ENCODE measurements around the gene C1QTNF3.

DNA sequence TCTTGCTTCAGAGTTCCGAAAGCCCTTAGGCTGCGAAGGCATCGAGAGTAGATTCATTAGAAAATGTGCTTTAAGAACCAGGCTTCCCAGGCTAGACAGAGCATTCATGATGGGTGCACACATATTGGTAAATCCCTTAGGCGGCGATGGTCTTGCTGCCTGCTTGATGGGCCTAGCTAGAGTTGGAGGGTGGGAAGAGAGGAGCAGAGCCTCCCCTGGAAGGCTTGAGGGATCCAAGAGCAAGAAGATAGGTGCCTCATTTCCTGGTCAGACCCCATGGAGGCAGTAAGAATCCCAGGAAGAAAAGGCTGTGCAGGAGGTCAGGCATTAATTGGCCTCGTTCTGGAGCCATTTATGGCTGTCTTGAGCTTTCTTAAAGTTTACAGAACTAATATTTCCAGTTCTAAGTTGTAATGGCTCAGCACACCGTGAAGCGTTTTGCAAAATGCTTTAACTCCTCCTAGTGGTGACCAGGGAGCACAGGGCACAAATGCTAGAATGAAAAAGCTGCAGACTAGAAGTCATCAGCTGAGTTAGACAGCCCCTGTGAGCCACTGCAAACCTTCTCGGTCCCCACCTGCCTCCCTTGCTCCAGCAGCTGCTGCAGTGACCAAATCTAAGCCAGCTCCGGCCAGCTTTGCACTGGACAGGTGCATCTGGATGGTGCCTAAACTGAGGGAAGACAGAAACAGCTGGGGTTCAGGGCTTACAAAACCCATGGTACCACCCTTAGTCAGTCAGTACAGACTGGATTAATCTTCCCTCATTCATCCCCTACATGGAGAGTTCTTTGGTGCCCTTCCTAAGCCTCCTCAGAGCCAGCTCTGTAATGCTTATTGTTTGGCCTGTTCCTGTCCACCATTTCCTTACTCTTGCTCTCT, 73.2 kb downstream of the C1QTNF3 start:
- TF ChIP-seq, protein P1, sequence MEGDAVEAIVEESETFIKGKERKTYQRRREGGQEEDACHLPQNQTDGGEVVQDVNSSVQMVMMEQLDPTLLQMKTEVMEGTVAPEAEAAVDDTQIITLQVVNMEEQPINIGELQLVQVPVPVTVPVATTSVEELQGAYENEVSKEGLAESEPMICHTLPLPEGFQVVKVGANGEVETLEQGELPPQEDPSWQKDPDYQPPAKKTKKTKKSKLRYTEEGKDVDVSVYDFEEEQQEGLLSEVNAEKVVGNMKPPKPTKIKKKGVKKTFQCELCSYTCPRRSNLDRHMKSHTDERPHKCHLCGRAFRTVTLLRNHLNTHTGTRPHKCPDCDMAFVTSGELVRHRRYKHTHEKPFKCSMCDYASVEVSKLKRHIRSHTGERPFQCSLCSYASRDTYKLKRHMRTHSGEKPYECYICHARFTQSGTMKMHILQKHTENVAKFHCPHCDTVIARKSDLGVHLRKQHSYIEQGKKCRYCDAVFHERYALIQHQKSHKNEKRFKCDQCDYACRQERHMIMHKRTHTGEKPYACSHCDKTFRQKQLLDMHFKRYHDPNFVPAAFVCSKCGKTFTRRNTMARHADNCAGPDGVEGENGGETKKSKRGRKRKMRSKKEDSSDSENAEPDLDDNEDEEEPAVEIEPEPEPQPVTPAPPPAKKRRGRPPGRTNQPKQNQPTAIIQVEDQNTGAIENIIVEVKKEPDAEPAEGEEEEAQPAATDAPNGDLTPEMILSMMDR (IDR thresholded peaks at IDR 0.05) = peak; percentile 24 to 81 (median 49)
- TF ChIP-seq EP300 (IDR thresholded peaks at IDR 0.05) = no peak
